Naive thymus-derived CD8-positive, alpha-beta T cell (primary cell): ENCODE measurements around the gene ADIPOR1. TPM values are rescaled to one million over a fixed set of nuclear protein-coding genes. Genes with fewer than 3 reads are reported as not detected.
"Not testable (repeated sequence)": the region's sequence is repeated elsewhere in the genome, so short reads cannot be mapped to it uniquely, and the experiment has no call there.

ENCODE experiments used
- ATAC-seq, 2 donors: fragments of 150-1000 bp; cut with Tn5 transposase in 1 of 2; sonication (Bioruptor Pico), chemical (Tn5 transposase) in 1 of 2; 1 replicate in 1 of 2; 2 replicates in 1 of 2; pipeline ENCODE4 v1.10.0; 2021; ENCODE audit warnings: mild to moderate bottlenecking in 2 of 2, moderate library complexity in 2 of 2
- POLR2A ChIA-PET: fragments of 350-600 bp; sonication (Branson Sonifier 250); formaldehyde crosslinking; loops from one replicate; lab custom pipeline; 2021; ENCODE audit warnings: antibody characterized with exemption; lab: Charles Lee
- DNase-seq, 10 donors: peaks; one replicate each; pipeline versions ENCODE4 v3.0.0 to v3.0.0-alpha.2; 2020 to 2022
- H3K27ac Mint-ChIP-seq, 10 donors: one replicate each; pipeline ENCODE4 v1.8.0; 2020 to 2022; ENCODE audit warnings: mild to moderate bottlenecking in 10 of 10, mixed read lengths in 10 of 10, moderate library complexity in 4 of 10, inconsistent platforms in 1 of 10
- H3K27me3 Mint-ChIP-seq, 5 donors: one replicate each; pipeline ENCODE4 v1.8.0; 2021 to 2022; ENCODE audit warnings: mixed read lengths in 5 of 5
- H3K36me3 Mint-ChIP-seq, 3 donors: one replicate each; pipeline ENCODE4 v1.8.0; 2020 to 2022; ENCODE audit warnings: mixed read lengths in 3 of 3, mild to moderate bottlenecking in 2 of 3, inconsistent platforms in 1 of 3
- H3K4me1 Mint-ChIP-seq, 4 donors: one replicate each; pipeline ENCODE4 v1.8.0; 2021 to 2022; ENCODE audit warnings: mixed read lengths in 4 of 4
- H3K4me3 Mint-ChIP-seq, 10 donors: one replicate each; pipeline ENCODE4 v1.8.0; 2020 to 2022; ENCODE audit warnings: mild to moderate bottlenecking in 10 of 10, mixed read lengths in 10 of 10, moderate library complexity in 6 of 10, inconsistent platforms in 1 of 10
- H3K9me3 Mint-ChIP-seq, 9 donors: one replicate each; pipeline ENCODE4 v1.8.0; 2020 to 2022; ENCODE audit warnings: mixed read lengths in 9 of 9, mild to moderate bottlenecking in 3 of 9, inconsistent platforms in 1 of 9, moderate library complexity in 1 of 9
- polyA plus RNA-seq, 3 donors: library from polyadenylated mRNA; unstranded; fragments of 300-500 nt; fragmentation: Illumina TruSeq; gene quantifications; one replicate each; pipeline ENCODE4 v1.2.3, GENCODE V29; 2021
- total RNA-seq, 8 experiments: library from RNA in 2 of 8; stranded (reverse) in 2 of 8; gene quantifications; one replicate each; pipeline ENCODE4 v1.2.3 and lab custom pipeline; 2021 to 2026

ADIPOR1 gene
- total and polyA plus RNA-seq, 5 experiments from 2014 or later = 51.9 to 91.8 (median 71.6) TPM

DNA sequence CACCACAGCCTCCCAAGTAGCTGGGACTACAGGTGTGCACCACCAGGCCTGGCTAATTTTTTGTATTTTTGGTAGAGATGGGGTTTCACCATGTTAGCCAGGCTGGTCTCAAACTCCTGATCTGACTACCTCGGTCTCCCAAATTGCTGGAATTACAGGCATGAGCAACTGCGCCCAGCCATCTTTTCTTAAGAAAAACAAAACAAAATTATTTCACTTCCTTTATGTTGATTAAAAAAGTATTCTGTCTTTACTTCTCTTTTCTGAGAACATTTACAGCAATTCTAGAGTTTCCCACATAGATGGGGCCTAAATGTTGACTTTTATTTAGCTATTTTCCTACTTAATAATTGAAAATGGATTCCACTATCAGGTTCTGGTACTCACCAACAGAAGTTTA, 31.8 kb upstream of the ADIPOR1 start:
- Mint-ChIP-seq H3K4me1 (peaks cover 0 to 26% (median 0%) of the 10 kb centered on the region in 4 donors), H3K27ac (no peak overlapping the region), H3K27me3 (peaks cover 5 to 28% (median 22%) of the 10 kb centered on the region in 5 donors), H3K4me3 (no peak overlapping the region), H3K9me3 (peaks cover 0 to 8% (median 0%) of the 10 kb centered on the region in 9 donors), H3K36me3 (no peaks in the 10 kb centered on the region)
- ATAC-seq (no peak), DNase-seq (no peak)
- POLR2A ChIA-PET = interaction anchor here (0.6 to 0.9 kb wide), 2 partner anchors 62 to 500 kb away, joined by 3 read pairs; partner anchors contain the start of gene KLHL12

DNA sequence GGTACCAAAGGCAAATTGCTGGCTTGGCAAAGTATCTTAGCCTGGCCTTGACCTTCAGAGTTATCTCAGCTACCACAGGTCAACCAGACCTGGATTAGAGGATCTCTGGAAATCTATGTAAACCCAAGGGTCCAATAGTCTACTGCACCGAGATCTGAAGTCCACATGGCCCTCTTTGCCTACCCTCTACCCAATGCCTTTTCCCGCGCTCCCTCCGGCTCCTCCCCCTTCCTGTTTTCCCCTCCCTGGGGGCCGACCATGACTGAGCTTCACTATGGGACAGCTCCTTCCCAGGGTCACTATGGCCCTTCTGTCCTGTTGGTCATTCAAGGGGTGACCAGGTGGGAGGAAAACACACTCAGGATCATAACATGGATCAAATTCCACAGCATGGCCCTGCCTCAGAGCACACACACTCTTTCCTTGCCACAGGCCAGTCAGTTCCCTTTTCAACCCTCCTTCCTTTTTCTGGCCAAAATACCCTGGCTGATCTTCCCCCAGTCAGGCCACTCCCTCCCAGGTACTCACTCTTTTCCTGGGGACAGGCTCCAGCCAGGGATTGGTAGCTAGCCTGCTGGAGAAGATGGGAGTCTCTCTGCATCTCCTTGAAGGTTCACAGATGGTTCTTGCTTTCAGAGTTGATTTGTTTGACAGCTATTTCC, 29.9 kb upstream of the ADIPOR1 start:
- peaks cover 0 to 8% (median 0%) of the 10 kb centered on the region in 9 donors for H3K9me3 Mint-ChIP-seq

DNA sequence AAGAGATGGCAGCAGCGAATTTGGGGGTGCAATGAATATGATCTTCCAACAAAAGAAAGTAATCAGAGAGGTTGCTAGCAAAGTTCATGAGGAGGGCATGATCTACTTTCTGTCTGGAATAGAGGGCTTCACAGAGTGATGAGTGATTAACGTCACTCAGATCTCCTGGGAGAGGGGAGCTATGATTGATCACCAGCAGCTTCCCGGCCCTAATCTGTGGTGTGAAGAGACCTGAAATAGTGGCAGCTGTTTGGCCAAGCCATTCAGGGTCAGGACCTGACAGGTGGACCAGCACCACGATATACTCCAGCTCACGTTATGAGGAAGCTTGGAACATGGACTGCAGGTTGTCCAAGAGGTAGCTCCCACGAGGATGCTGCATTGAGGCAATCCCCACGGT, 29.1 kb upstream of the ADIPOR1 start:
- Mint-ChIP-seq H3K27me3 (peaks cover 0 to 12% (median 10%) of the 10 kb centered on the region in 5 donors), H3K27ac (no peak overlapping the region), H3K4me1 (peaks cover 0 to 26% (median 0%) of the 10 kb centered on the region in 4 donors), H3K36me3 (no peaks in the 10 kb centered on the region), H3K4me3 (no peak overlapping the region), H3K9me3 (peaks cover 0 to 8% (median 0%) of the 10 kb centered on the region in 9 donors)
- no peak for ATAC-seq
- POLR2A ChIA-PET = no interaction called here
- no peak for DNase-seq

More for the DNA sequence above, 29.9 kb upstream of the ADIPOR1 start:
- no peaks in the 10 kb centered on the region for H3K36me3 Mint-ChIP-seq
- peaks cover 0 to 26% (median 0%) of the 10 kb centered on the region in 4 donors for H3K4me1 Mint-ChIP-seq
- H3K27me3 Mint-ChIP-seq = peaks cover 0 to 14% (median 12%) of the 10 kb centered on the region in 5 donors
- H3K27ac Mint-ChIP-seq = no peak overlapping the region
- POLR2A ChIA-PET = no interaction called here
- no peak for DNase-seq
- H3K4me3 Mint-ChIP-seq = no peak overlapping the region
- ATAC-seq = no peak

DNA sequence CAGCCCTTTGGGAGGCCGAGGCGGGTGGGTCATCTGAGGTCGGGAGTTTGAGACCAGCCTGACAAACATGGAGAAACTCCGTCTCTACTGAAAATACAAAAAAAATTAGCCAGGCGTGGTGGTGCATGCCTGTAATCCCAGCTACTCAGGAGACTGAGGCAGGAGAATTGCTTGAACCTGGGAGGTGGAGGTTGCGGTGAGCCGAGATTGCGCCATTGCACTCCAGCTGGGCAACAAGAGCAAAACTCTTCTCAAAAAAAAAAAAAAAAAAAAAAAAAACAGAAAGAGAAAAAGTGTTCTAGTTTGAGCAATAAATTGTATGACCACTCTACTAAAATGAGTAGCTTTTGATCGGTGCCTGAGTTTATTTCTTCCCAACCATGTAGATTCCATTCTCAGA, 28.0 kb upstream of the ADIPOR1 start:
- H3K27me3 Mint-ChIP-seq, H3K27ac Mint-ChIP-seq, ATAC-seq, H3K36me3 Mint-ChIP-seq, H3K9me3 Mint-ChIP-seq, H3K4me3 Mint-ChIP-seq, DNase-seq: not testable (repeated sequence)
- POLR2A ChIA-PET = interaction anchor here (0.6 kb wide), 1 partner anchor 49 kb away, joined by 5 read pairs; no protein-coding TSS in a partner anchor
- peaks cover 0 to 27% (median 1%) of the 10 kb centered on the region in 4 donors for H3K4me1 Mint-ChIP-seq

DNA sequence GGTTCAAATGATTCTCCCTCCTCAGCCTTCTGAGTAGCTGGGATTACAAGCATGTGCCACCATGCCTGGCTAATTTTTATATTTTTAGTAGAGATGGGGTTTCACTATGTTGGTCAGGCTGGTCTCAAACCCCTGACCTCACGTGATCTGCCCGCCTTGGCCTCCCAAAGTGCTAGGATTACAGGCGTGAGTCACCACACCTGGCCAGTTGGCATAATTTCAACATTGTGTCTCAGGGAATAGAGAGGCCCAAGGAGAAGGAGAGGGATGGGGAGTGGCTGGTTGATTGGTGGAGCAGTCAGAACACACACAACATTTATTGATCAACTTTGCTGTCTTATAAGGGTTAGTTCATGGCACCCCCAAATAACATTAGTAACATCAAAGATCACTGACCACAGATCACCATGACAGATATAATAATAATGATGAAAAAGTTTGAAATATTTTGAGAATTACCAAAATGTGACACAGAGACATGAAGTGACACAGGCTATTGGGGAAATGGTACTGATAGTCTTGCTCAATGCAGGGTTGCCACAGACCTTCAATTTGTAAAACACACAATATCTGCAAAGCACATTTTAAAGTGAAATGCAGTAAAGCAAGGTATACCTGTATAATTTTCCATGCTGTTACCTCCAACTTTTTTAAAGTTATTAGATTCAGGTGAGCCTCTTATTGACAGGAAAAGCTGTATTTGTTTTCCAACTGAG, 24.8 kb upstream of the ADIPOR1 start:
- H3K27ac Mint-ChIP-seq = peak overlapping the region in 1 of 10 donors; percentile 25
- H3K4me3 Mint-ChIP-seq = no peak overlapping the region
- POLR2A ChIA-PET = no interaction called here
- no peak for DNase-seq
- ATAC-seq = no peak
- H3K27me3 Mint-ChIP-seq = peaks cover 6 to 28% (median 16%) of the 10 kb centered on the region in 5 donors
- no peaks in the 10 kb centered on the region for H3K9me3 Mint-ChIP-seq
- no peaks in the 10 kb centered on the region for H3K36me3 Mint-ChIP-seq
- H3K4me1 Mint-ChIP-seq = peaks cover 0 to 3% (median 1%) of the 10 kb centered on the region in 4 donors

DNA sequence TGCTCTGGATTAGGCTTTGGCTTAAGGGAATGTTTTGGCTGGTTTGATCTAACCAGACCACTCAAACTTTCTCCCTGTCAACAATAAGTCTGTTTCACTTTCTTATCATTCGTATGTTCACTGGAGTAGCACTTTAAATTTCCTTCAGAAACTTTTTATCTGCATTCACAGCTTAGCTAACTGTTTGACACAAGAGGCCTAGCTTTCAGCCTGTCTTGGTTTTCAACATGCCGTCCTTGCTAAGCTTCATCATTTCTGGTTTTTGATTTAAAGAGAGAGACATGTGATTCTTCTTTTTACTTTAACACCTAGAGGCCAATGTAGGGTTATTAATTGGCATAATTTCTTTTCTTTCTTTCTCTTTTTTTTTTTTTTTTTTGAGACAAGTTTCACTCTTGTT, 23.8 kb upstream of the ADIPOR1 start:
- peaks cover 0 to 3% (median 1%) of the 10 kb centered on the region in 4 donors for H3K4me1 Mint-ChIP-seq
- no peak overlapping the region for H3K4me3 Mint-ChIP-seq
- POLR2A ChIA-PET = no interaction called here
- H3K27me3 Mint-ChIP-seq = peaks cover 10 to 37% (median 24%) of the 10 kb centered on the region in 5 donors
- peak overlapping the region in 2 of 10 donors; percentile 15 to 48 for H3K27ac Mint-ChIP-seq
- H3K9me3 Mint-ChIP-seq = no peaks in the 10 kb centered on the region
- ATAC-seq (no peak), DNase-seq (no peak)
- no peaks in the 10 kb centered on the region for H3K36me3 Mint-ChIP-seq

DNA sequence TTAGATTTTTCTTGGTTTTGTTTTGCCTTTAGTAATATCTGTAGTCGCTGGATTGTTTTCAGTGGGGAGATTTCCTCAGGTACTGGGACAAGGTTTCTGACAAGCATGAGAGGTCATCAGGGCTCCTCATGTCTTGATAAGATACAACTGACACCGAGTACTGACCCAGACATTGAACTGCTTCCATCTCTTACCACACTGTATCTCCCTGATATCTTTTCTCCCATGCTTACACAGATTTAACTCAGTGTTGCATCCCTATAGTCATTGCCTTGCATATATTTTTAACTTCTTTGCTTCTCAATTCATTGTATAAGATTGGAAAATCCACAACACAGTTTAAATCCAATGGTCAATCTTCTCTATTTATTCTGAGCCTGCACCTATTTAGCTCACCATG, 21.3 kb upstream of the ADIPOR1 start:
- H3K9me3 Mint-ChIP-seq = no peaks in the 10 kb centered on the region
- no peak for ATAC-seq
- no peak for DNase-seq
- POLR2A ChIA-PET = no interaction called here
- H3K27me3 Mint-ChIP-seq = peaks cover 8 to 46% (median 29%) of the 10 kb centered on the region in 5 donors
- H3K36me3 Mint-ChIP-seq = no peaks in the 10 kb centered on the region
- H3K4me3 Mint-ChIP-seq = no peak overlapping the region
- H3K27ac Mint-ChIP-seq = no peak overlapping the region
- peaks cover 0 to 3% (median 1%) of the 10 kb centered on the region in 4 donors for H3K4me1 Mint-ChIP-seq

DNA sequence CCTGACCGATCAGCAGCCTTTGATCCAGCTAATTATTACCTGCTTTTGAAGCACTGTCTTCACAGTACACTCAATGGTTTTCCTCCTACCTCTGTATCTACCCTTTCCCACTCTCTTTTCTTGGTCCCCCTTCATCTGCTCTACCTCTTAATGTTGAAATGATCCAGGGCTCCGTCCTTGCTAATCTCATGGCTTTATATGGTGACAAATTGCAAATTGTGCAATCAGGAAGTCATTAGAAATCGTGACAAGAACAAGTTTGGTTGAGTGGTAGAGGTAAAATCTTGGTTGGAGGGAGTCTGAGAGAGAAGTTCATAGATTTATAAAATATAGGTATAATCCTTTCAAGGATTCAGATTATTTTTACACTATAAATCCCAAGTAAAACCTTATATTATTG, 18.5 kb upstream of the ADIPOR1 start:
- POLR2A ChIA-PET = no interaction called here
- no peak overlapping the region for H3K4me3 Mint-ChIP-seq
- H3K4me1 Mint-ChIP-seq = no peaks in the 10 kb centered on the region
- no peak for ATAC-seq
- DNase-seq = no peak
- H3K9me3 Mint-ChIP-seq = no peaks in the 10 kb centered on the region
- H3K36me3 Mint-ChIP-seq = no peaks in the 10 kb centered on the region
- H3K27ac Mint-ChIP-seq = no peak overlapping the region
- H3K27me3 Mint-ChIP-seq = peaks cover 8 to 46% (median 29%) of the 10 kb centered on the region in 5 donors

DNA sequence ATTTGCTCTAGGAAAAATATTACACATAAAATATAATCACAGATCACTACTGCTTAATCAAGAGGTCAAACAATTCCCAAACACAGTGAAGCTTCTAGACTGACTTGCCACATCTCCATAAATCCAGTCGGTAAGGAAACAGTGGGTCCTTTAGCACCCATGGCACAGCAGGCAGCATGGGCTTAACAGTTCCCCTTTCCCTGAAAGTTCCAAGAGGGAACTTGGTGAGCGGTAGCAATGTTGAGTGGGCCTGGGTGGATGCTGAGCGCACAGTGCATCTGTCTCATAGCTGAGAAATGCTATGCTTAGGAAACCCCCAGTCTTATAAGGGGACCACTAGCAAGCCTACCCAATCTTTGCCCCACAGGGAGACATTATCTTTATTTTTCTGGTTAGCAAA, 16.7 kb upstream of the ADIPOR1 start:
- Mint-ChIP-seq H3K27me3 (peaks cover 4 to 38% (median 25%) of the 10 kb centered on the region in 5 donors), H3K9me3 (no peaks in the 10 kb centered on the region), H3K4me3 (no peak overlapping the region), H3K4me1 (peaks cover 0 to 6% (median under 1%) of the 10 kb centered on the region in 4 donors), H3K36me3 (no peaks in the 10 kb centered on the region), H3K27ac (no peak overlapping the region)
- POLR2A ChIA-PET = no interaction called here
- no peak for ATAC-seq
- DNase-seq = no peak

DNA sequence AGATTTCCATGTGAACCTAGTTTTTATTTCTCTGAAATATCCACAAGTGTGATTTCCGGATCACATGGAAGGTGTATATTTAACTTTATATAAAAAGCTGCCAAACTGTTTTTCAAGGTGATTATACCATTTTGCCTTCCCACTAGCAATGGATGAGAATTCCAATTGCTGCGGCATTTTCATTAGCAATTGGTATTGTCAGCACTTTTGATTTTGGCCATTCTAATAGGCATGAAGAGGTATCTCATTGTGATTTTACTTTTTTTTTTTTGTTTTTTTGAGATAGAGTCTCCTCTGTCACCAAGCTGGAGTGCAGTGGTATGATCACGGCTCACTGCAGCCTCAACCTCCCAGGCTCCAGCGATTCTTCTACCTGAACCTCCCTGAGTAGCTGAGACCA, 13.9 kb upstream of the ADIPOR1 start:
- Mint-ChIP-seq H3K4me1 (peaks cover 10 to 27% (median 19%) of the 10 kb centered on the region in 4 donors), H3K36me3 (no peaks in the 10 kb centered on the region), H3K27me3 (peaks cover 0 to 10% (median 7%) of the 10 kb centered on the region in 5 donors), H3K4me3 (no peak overlapping the region), H3K9me3 (no peaks in the 10 kb centered on the region), H3K27ac (no peak overlapping the region)
- ATAC-seq (no peak), DNase-seq (no peak)
- POLR2A ChIA-PET = interaction anchor here (1.3 kb wide), 1 partner anchor 19 kb away, joined by 3 read pairs; no protein-coding TSS in a partner anchor

DNA sequence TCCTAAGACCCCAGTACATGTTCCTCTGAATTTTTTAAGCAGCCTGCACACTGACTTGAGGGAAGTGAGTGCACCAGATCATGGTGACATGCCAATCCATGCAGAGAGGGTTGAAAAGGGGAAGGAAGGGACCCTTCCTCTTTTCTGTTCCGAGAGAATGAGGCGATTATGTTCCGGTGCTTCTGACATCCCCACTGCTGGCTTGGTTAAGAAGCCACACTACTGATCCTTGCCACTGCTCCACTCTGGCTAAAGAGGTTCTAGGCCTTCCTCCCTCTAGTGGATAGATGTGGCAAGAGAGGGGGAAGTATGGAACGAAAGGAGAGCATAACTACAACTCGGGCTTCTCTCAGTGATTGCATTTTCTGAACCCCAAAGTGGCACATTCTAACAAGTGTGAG, 10.8 kb upstream of the ADIPOR1 start:
- Mint-ChIP-seq H3K36me3 (peaks cover 0 to 7% (median 0%) of the 10 kb centered on the region in 3 donors), H3K4me1 (peaks cover 16 to 43% (median 35%) of the 10 kb centered on the region in 4 donors), H3K9me3 (no peaks in the 10 kb centered on the region), H3K27ac (peak overlapping the region in 9 of 10 donors; percentile 31 to 95 (median 77)), H3K4me3 (peak overlapping the region in 9 of 10 donors; percentile 12 to 82 (median 39)), H3K27me3 (no peaks in the 10 kb centered on the region)
- POLR2A ChIA-PET = interaction anchor here (1.4 to 1.7 kb wide), 4 partner anchors 10 to 338 kb away, joined by 4 to 12 read pairs (median 8); partner anchors contain the start of gene TMEM183A
- ATAC-seq = peak; percentile 37 to 40
- DNase-seq = peak in 5 of 10 donors; percentile 22 to 36 (median 29)

DNA sequence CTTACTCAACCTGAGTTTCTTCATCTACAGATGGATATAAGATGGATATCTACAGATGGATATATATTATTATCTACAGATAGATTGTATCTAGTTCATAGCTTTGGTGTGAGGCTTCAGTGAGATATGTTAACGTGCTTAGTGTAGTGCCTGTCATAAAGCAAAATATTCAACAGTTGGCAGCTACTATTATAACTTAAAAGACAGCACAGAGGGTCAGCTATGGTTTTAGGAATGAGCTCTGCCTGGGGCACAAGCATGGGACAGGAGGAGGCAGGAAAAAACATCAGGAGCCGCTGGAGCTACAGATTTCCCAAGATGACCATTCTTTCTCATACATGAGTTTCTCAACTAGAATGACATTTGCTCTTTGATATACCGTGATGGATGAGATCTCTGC, 10.2 kb upstream of the ADIPOR1 start:
- peak overlapping the region; percentile 4 to 96 (median 88) for H3K27ac Mint-ChIP-seq
- H3K27me3 Mint-ChIP-seq = no peaks in the 10 kb centered on the region
- H3K4me3 Mint-ChIP-seq = peak overlapping the region; percentile 78 to 94 (median 89)
- ATAC-seq (no peak), DNase-seq (no peak)
- peaks cover 18 to 43% (median 35%) of the 10 kb centered on the region in 4 donors for H3K4me1 Mint-ChIP-seq
- H3K36me3 Mint-ChIP-seq = peaks cover 0 to 10% (median 3%) of the 10 kb centered on the region in 3 donors
- POLR2A ChIA-PET = interaction anchor here (0.9 to 1.9 kb wide), 11 partner anchors 9 to 338 kb away, joined by 3 to 12 read pairs (median 5); partner anchors contain the start of genes ADIPOR1, KLHL12 and TMEM183A
- H3K9me3 Mint-ChIP-seq = no peaks in the 10 kb centered on the region
